Inflammatory macrophage treated with lipopolysaccharide for 4 hours (primary cell): ENCODE results near the gene LOXL1.
"Not testable (repeated sequence)": the region's sequence is repeated elsewhere in the genome, so short reads cannot be mapped to it uniquely, and the experiment has no call there.

Experiments
- DNase-seq: peaks from one replicate; pipeline ENCODE4 v3.0.0-alpha.2; 2020

Gene LOXL1

GRCh38 chr15:73954188-73955145 lies 28.2 kb downstream of the LOXL1 start:
- no peak for DNase-seq

- no peak for DNase-seq
Observed at GRCh38 chr15:73955326-73955725, 29.1 kb downstream of the LOXL1 start.

GRCh38 chr15:73955861-73956742 lies 29.8 kb downstream of the LOXL1 start:
- DNase-seq: no peak

DNA sequence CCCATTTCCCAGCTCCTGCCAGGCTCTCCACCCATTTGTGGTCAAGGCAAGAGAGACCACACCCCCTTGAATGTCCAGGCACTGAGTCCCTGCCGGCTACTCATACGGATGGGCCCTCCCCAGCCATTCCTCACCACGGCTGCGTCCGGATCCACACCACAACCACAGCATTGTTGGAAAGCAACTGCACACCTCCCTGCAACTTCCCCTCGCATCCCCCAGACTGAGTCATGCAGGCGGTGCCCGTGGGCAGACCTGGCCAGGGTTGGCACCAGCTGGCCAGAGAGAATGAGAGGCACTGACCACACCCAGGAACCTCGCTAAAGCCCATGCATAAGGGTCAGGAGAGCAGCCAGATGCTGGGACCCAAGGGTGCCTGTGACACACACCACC lies 30.5 kb downstream of the LOXL1 start:
- peak; percentile 43 for DNase-seq

GRCh38 chr15:73957276-73957675 lies 31.0 kb downstream of the LOXL1 start:
- no peak for DNase-seq

DNA sequence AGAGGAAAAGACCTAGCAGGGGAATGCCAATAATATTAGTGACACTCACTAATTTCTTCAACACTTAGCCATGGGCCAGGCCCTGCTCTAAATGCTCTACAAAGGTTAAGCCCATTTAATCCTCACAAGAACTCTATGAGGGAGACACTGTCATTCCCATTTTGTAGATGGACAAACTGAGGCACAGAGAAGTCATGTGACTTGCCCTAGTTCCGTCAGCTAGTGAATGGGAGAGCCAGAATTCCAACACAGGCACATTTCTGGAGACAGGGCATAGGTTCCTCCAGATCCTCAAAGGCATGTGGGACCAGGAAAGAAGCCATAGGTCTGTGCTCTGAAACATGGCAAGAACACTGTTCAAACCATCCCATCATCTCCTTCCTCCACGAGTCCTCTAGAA lies 31.5 kb downstream of the LOXL1 start:
- no peak for DNase-seq

- no peak for DNase-seq
Observed at GRCh38 chr15:73959012-73959581, 32.8 kb downstream of the LOXL1 start.

GRCh38 chr15:73959801-73960200 lies 33.5 kb downstream of the LOXL1 start:
- DNase-seq: no peak

DNA sequence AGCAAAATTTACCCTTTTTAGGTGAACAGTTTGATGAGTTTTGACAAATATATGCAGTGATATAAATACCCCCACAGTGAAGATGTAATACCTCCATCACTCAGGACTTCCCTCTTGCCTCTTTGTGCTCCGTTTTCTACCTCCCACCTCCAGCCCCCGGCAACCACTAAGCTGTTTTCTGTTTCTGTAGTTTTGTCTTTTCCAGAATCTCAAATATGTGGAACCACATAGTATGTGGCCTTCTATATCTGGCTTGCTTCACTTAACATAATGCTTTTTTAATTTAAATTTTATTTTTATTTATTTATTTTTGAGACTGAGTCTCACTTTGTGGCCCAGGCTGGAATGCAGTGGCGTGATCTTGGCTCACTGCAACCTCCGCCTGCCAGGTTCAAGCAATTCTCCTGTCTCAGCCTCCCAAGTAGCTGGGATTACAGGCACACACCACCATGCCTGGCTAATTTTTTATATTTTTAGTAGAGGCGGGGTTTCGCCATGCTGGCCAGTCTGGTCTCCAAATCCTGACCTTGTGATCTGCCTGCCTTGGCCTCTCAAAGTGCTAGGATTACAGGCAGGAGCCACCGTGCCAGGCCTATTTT lies 34.3 kb downstream of the LOXL1 start:
- not testable (repeated sequence) for DNase-seq

DNA sequence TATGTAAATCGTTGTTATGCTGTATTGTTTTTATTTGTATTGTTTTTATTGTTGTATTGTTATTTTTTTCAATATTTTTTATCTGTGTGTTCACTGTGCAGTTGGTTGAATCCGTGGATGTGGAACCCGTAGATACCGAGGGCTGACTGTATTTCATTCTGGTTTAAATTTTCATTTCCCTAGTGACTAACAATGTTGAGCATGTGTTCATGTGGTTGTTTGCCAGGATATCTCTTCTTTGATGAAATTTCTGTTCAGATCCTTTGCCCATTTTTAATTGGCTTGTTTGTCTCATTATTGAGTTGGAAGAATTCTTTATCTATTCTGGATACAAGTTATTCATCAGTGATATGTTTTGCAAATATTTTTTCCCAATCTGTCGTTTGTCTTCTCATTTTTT lies 36.2 kb downstream of the LOXL1 start:
- no peak for DNase-seq

- DNase-seq: peak; percentile 77
Observed at GRCh38 chr15:73964736-73965093, 38.5 kb downstream of the LOXL1 start.

DNA sequence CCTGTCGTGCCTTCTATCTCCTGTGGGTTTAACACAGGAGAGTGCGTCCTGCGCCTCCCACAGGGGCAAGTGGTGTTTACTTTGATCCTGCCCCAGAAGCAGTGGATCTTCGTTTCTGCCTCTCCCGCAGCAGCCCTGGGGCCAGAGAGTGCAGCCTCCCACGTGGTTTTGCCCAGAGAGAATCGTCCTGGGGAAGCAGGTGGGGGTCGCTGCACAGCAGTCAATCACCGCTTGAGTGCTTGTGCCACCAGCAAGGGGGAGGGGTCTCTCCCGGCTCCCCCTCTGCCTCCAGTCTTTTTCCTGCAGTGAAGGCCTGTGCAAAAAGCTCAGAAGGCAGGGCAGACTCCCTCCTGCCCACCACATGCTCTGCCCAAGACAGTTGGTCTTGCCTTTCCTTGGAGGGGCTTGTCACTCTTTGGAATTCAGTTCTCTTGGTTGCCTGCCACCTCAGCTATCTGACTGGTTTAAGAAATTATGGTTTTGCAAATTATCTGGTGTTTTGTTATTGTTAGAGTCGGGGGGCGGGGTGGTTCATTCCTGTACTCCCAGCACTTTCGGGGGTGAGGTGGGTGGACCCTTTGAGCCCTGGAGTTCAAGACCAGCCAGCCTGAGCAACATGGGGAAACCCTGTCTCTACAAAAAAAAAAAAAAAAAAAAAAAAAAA lies 39.0 kb downstream of the LOXL1 start:
- DNase-seq: no peak

- peak; percentile 84 for DNase-seq
Observed at GRCh38 chr15:73965758-73966113, 39.5 kb downstream of the LOXL1 start.

- no peak for DNase-seq
Observed at GRCh38 chr15:73968461-73968860, 42.2 kb downstream of the LOXL1 start.

- DNase-seq: no peak
Observed at GRCh38 chr15:73969151-73969759, 43.0 kb downstream of the LOXL1 start.

DNA sequence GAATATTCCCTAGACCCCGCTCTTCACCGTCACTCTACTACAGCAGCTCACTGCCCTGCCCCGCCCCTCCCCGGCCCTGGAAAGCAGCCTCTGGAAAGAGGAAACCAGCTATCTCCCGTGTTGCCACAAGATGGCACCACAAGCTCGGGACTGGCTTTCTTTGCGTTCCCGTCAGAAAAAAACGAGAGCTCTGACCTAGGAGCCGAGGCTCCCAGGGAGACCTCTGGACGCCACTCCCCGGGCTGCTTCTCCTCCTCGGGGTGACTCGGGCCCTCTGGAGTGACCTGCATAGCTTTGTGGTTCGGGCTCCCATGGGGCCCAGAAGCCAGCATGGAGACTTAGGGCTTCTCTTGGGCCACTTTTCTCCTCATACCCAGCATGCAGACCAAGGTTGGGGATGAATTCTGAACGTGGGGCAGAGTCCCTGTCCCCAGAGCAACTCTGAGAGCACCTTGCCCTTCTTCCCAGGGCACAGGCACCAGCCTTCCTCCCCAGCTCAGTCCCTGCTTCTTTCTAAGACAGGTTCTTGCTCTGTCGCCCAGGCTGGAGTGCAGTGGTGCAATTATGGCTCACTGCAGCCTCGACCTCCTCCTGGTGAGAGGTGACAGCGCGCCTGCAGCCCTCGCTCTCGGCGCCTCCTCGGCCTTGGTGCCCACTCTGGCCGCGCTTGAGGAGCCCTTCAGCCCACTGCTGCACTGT lies 46.9 kb downstream of the LOXL1 start:
- DNase-seq: peak; percentile 79

DNA sequence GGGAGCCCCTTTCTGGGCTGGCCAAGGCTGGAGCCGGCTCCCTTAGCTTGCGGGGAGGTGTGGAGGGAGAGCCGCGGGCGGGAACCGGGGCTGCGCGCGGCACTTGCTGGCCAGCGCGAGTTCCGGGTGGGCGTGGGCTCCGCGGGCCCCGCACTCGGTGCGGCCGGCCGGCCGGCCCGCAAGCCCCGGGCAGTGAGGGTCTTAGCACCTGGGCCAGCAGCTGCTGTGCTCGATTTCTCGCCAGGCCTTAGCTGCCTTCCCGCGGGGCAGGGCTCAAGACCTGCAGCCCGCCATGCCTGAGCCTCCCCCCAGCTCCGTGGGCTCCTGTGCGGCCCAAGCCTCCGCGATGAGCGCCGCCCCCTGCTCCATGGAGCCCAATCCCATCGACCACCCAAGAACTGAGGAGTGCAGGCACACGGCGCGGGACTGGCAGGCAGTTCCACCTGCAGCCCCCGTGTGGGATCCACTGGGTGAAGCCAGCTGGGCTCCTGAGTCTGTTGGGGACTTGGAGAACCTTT lies 47.5 kb downstream of the LOXL1 start:
- not testable (repeated sequence) for DNase-seq

- peak; percentile 84 for DNase-seq
Observed at GRCh38 chr15:73975440-73976125, 49.3 kb downstream of the LOXL1 start.

DNA sequence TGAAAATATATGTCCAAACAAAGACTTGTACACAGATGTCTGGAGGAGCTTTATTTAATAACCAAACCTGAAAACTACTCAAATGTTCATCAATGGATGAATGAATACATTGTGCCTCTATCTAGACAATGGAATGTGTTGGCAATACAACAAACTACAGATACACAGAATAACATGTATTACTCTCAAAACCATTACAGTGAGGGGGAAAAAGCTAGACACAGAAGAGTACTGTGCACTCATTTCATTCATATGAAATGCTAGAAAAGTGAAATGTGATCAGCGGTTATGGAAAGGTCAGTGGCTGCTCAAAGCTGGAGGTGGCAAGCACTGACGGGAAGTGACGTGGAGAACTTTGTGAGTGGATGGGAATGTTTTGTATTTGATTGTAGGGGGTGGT lies 52.6 kb downstream of the LOXL1 start:
- DNase-seq: no peak

DNA sequence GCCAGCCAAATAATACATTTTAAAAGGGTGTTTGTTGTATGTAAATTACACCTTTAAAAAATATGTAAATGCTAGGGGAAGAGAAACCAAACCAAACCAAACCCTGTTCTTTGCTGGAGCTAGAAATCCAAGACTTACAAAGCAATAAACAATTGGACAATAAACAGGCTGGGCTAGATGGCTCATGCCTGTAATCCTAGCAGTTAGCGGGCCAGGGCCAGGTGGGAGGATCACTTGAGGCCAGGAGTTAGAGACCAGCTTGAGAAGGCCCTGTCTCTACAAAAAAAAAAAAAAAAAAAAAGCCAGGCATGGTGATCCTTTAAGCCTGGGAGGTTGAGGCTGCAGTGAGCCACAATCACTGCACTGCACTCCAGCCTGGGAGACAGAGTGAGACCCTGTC lies 53.4 kb downstream of the LOXL1 start:
- no peak for DNase-seq
